Natural killer cell treated with Interleukin-12 subunit alpha and Interleukin-12 subunit beta and Interleukin-15 and Interleukin-18, amount 100 ng/mL, for 72 hours (primary cell): ENCODE measurements around the gene HOXA11. TPM values are rescaled to one million over a fixed set of nuclear protein-coding genes. Genes with fewer than 3 reads are reported as not detected.

ENCODE experiments used
- ATAC-seq, 2 donors: fragments of 150-1000 bp; cut with Tn5 transposase in 1 of 2; sonication (Bioruptor Pico), chemical (Tn5 transposase) in 1 of 2; 2 replicates each; pipeline ENCODE4 v1.10.0; 2021
- DNase-seq: peaks from one replicate; pipeline ENCODE4 v3.0.0; 2022; ENCODE audit warnings: low spot score
- H3K27ac Mint-ChIP-seq, 2 donors: 1 replicate in 1 of 2; 2 replicates in 1 of 2; pipeline ENCODE4 v1.8.0; 2022; ENCODE audit warnings: mixed read lengths in 2 of 2, mild to moderate bottlenecking in 1 of 2, moderate library complexity in 1 of 2
- H3K27me3 Mint-ChIP-seq, 2 donors: 1 replicate in 1 of 2; 2 replicates in 1 of 2; pipeline ENCODE4 v1.8.0; 2022; ENCODE audit warnings: mixed read lengths in 2 of 2
- H3K36me3 Mint-ChIP-seq: one replicate; pipeline ENCODE4 v1.8.0; 2022; ENCODE audit warnings: mixed read lengths
- H3K4me1 Mint-ChIP-seq, 2 donors: 1 replicate in 1 of 2; 2 replicates in 1 of 2; pipeline ENCODE4 v1.8.0; 2022; ENCODE audit warnings: low read depth in 2 of 2, mixed read lengths in 2 of 2, mild to moderate bottlenecking in 1 of 2
- H3K4me3 Mint-ChIP-seq: one replicate; pipeline ENCODE4 v1.8.0; 2022; ENCODE audit warnings: mixed read lengths
- H3K9me3 Mint-ChIP-seq: 2 replicates; pipeline ENCODE4 v1.8.0; 2022; ENCODE audit warnings: mixed read lengths
- total RNA-seq, 2 donors: library from RNA; stranded (reverse); gene quantifications; one replicate each; pipeline ENCODE4 v1.2.3, GENCODE V29; 2022

HOXA11 gene
- total RNA-seq, 2 donors from 2014 or later = 0.20 to 0.76 TPM

DNA sequence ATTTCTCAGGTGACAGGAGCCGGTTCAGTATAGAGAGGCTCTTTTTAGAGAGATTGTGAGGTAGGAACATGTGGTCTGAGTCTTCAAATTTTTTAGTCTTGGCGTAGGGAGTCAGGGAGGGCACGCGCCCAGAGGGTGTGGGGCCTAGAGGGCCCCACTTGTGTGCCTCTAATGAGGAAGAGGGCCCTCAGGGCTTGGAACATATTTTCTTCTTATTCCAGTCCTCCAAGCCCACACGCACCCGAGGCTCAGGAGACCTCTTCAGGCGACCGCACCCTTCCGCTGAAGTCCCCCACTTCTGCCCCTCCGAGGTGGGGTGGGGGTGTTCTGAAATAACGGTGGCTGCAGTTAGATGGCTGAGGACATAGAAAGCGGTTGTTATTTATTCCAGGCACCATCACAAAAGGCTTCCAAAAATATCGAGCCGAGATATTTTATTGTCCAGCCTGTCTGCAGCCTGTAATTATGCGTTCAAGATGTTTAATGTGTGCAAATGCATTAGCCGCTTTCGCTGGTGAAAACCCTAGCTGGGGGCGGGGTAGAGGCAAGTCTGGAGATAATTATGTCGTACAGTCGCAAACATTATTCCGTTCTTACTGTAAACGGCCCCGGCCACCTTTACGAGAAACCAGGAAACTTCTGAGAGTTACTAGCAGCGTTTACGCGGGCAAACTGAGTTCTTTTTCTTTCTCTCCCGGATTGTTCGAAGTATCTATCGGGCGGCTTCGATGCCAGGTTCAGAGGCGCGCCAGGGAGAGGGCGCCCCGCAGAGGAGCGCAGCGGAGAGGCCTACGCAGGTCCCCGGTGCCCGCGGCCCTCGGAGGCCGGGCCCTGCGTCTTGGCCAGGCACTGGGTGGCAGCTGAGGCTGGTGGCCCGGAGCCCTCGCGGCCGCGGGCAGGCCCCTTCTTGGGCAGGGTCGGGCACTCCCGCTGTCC lies 27.7 kb upstream of the HOXA11 start:
- Mint-ChIP-seq H3K27ac (no peak overlapping the region), H3K4me3 (no peak overlapping the region), H3K9me3 (no peaks in the 10 kb centered on the region), H3K4me1 (peaks cover 0 to 6% of the 10 kb centered on the region in 2 donors), H3K36me3 (no peaks in the 10 kb centered on the region), H3K27me3 (peaks cover 67 to 90% of the 10 kb centered on the region in 2 donors)
- DNase-seq = no peak
- no peak for ATAC-seq

DNA sequence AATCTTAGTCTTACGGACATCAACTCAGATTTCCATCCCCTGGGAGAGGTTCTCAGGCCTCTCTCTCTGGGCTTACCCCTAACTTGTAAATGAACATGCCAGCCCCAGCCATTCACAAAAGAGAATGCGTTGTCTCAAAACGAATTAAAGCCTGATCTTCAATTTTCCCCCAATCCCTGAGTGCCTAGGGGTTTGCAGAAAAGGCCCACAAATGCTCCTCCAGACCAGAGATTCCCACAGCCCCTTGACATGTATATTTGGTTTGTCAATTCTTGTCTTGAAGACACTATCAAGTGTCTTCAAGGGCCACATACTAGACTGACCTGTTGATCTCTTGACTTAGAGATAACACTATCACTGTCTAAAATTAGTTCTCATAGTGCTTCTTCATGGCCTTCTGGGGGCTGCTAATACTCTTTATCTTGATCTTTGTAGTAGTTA lies 26.8 kb upstream of the HOXA11 start:
- H3K27ac Mint-ChIP-seq = no peak overlapping the region
- H3K36me3 Mint-ChIP-seq = no peaks in the 10 kb centered on the region
- H3K27me3 Mint-ChIP-seq = peaks cover 68 to 90% of the 10 kb centered on the region in 2 donors
- DNase-seq = no peak
- H3K4me1 Mint-ChIP-seq = peaks cover 0 to 6% of the 10 kb centered on the region in 2 donors
- H3K9me3 Mint-ChIP-seq = no peaks in the 10 kb centered on the region
- no peak for ATAC-seq
- no peak overlapping the region for H3K4me3 Mint-ChIP-seq

DNA sequence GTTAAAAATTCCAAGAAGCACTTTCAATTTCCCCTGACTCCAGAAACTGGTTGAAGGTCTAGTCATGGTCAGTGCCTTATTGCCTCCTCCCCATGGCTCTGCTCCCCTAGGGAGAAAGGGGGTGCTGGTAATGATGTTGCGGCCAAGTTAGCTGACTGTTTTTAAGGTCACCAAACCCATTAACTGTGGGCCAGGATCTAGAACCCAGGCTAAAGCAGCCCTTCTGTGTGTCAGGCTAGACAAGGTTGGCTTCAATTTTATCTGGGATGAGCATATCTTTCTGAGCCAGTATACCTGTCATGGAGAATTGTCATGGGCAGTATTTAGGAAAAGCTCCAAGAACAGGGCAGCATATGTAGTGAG lies 26.0 kb upstream of the HOXA11 start:
- H3K4me1 Mint-ChIP-seq = peaks cover under 1 to 7% of the 10 kb centered on the region in 2 donors
- H3K4me3 Mint-ChIP-seq = no peak overlapping the region
- ATAC-seq (no peak), DNase-seq (no peak)
- H3K27me3 Mint-ChIP-seq = peaks cover 69 to 90% of the 10 kb centered on the region in 2 donors
- no peaks in the 10 kb centered on the region for H3K9me3 Mint-ChIP-seq
- no peaks in the 10 kb centered on the region for H3K36me3 Mint-ChIP-seq
- no peak overlapping the region for H3K27ac Mint-ChIP-seq

DNA sequence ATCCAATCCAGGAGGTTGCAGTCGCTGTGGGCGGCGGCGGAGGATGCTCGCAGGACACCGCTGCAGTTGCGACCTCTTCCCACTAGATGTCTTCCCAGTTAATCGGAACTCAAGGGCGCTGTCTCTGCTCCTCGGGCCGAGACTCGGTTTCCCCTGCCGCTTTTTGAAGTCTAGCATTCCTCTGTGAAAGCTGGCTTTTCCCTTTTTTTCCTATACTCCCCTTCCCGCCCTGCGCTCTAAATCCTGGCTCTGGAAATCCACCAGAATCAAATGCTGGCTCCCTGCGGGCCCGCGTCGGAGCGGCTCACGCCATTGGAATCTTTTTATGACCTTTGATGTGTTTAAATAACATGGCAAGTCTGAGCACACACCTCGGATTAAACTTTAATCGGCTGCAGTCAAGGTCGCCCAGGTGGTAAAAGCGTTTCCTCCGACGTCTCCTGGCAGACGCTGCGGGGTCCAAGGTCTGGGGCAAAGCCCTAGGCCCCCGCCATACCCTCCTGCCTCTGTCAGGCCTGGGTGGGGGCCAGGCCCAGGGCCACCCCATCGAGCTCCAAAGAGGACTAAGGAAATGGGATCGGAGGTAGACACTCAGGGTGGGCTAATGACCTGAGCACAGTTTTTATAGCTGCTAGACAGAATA lies 25.5 kb upstream of the HOXA11 start:
- peak; percentile 43 to 63 for ATAC-seq
- Mint-ChIP-seq H3K9me3 (no peaks in the 10 kb centered on the region), H3K27me3 (peaks cover 69 to 90% of the 10 kb centered on the region in 2 donors), H3K4me3 (peak overlapping the region; percentile 27), H3K4me1 (peaks cover 5 to 11% of the 10 kb centered on the region in 2 donors), H3K27ac (no peak overlapping the region), H3K36me3 (no peaks in the 10 kb centered on the region)
- DNase-seq = no peak

DNA sequence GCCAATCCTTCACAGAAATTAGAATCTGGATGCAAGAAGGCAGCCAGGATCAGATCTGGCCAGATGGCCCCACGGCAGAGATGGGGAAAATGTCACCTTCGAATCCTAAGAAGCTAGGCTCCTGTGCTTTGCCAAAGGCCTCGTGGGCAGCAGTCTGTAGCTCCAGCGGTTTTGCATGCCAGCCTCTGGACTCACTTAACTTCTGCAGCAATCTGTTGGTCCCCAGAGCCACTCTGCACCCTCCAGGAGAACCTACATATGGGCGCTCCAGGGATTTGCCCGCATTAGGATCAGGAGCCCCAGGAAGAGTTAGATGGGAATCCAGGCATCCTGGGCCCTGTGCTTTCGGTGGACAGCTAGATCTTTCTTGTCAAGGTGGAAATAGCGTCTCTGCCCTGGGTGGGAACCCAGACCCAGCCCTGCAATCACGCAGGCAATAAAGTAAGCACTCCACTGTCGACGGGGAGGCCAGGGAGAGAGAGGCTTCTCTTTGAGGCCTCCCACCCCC lies 25.0 kb upstream of the HOXA11 start:
- no peaks in the 10 kb centered on the region for H3K36me3 Mint-ChIP-seq
- H3K27me3 Mint-ChIP-seq = peaks cover 69 to 90% of the 10 kb centered on the region in 2 donors
- no peaks in the 10 kb centered on the region for H3K9me3 Mint-ChIP-seq
- ATAC-seq (no peak), DNase-seq (no peak)
- H3K27ac Mint-ChIP-seq = no peak overlapping the region
- peaks cover 5 to 15% of the 10 kb centered on the region in 2 donors for H3K4me1 Mint-ChIP-seq
- peak overlapping the region; percentile 27 for H3K4me3 Mint-ChIP-seq

DNA sequence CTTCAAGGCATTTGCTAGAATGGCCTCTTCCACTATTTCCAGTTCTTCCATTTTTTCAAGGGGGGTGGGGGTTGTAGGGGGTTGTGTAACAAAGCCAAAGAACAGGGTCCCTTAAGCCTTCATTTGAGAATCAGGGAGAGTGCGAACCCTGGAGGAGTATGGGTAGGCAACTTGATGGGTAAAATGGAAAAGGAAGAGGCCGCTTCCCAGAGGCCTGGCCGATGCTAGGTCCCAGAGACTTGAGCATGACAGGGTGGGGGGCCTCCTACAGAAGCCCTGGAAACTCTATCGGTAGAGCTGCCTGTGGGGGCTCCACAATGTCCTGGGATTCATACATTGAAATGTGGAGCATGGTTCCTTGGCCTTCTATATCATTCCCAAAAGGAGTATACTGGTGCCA lies 24.0 kb upstream of the HOXA11 start:
- no peak overlapping the region for H3K4me3 Mint-ChIP-seq
- no peaks in the 10 kb centered on the region for H3K9me3 Mint-ChIP-seq
- no peak overlapping the region for H3K27ac Mint-ChIP-seq
- ATAC-seq = no peak
- no peaks in the 10 kb centered on the region for H3K36me3 Mint-ChIP-seq
- DNase-seq = no peak
- peaks cover 71 to 88% of the 10 kb centered on the region in 2 donors for H3K27me3 Mint-ChIP-seq
- H3K4me1 Mint-ChIP-seq = peaks cover 5 to 21% of the 10 kb centered on the region in 2 donors

DNA sequence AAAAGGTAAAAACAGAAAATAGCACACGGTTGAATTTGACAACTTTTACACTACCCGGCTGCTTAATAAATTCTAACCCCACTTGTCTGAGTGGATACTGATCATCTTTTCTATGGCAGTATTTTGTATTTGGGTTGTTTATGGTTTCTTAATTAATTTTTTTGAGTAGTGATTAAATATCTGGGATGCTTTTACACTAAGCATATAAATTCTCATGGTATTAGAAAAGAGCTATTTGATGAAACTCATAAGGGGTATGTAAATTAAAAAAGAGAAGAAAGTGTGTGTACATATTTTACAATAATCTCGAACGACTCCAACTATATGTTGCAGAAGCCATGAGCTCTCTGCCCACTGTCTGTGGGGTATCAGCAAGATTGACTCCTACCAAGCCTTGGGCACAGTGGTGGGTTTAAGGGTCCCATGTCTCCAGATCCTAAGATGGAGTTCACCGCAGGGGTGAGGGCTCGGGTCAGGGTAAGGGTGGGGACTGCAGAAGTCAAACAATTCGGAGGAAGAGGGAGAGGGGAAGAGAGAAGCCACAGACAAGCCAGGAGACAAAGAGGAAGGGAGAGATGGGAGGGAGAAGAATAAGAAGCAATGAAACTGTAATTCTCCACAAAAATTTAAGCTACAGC lies 22.4 kb upstream of the HOXA11 start:
- ATAC-seq = no peak

DNA sequence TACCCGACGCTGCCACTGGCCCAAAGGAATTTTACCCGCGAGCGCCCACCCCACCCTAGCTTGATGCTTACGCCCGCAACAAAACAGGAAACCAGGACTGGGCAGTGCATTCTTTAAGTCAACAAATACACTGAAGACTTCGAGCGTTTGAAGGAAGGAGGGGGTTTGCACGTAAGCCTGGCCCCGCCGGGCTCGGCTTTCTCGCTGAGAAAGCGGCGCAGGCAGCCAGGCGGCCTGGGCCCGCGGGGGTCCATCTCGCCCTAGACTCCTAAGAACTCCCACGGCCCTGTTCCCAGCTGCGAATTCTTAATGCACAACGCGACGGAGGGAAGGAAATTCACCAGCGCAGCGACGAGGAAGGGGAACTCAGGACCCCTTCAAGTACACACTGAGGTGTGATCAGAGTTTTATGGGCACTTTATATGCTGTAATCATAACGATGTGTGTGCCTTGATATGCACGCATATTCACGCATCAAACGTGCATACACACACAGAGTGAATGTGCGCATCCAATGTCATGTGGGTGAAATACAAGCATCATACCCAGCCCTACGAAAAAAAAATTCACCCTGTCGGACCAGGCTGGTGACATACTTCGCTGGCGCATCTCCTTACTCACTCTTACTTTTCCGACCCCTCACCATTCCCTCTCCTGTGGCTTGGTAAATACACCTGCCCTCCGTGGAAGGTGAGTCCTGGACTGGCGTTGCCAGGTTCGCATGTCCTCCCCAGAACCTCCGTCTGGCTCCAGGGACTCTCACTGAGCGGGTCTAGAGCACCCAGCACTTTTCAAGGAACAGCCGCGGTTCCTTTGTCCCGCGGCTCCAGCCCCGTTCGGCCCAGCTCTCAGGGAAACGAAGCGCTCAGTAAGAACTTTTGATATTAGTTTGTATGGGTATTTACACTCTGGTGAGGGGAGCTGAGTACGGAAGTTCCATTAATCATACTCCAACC lies 20.6 kb upstream of the HOXA11 start:
- ATAC-seq (no peak), DNase-seq (no peak)
- Mint-ChIP-seq H3K27ac (no peak overlapping the region), H3K4me1 (peaks cover 17 to 34% of the 10 kb centered on the region in 2 donors), H3K36me3 (no peaks in the 10 kb centered on the region), H3K4me3 (peak overlapping the region; percentile 42), H3K9me3 (no peaks in the 10 kb centered on the region), H3K27me3 (peaks cover 81 to 92% of the 10 kb centered on the region in 2 donors)

More for the DNA sequence above, 22.4 kb upstream of the HOXA11 start:
- Mint-ChIP-seq H3K9me3 (no peaks in the 10 kb centered on the region), H3K27me3 (peaks cover 78 to 91% of the 10 kb centered on the region in 2 donors), H3K36me3 (no peaks in the 10 kb centered on the region), H3K4me1 (peaks cover 5 to 19% of the 10 kb centered on the region in 2 donors), H3K4me3 (no peak overlapping the region), H3K27ac (no peak overlapping the region)
- DNase-seq = no peak

DNA sequence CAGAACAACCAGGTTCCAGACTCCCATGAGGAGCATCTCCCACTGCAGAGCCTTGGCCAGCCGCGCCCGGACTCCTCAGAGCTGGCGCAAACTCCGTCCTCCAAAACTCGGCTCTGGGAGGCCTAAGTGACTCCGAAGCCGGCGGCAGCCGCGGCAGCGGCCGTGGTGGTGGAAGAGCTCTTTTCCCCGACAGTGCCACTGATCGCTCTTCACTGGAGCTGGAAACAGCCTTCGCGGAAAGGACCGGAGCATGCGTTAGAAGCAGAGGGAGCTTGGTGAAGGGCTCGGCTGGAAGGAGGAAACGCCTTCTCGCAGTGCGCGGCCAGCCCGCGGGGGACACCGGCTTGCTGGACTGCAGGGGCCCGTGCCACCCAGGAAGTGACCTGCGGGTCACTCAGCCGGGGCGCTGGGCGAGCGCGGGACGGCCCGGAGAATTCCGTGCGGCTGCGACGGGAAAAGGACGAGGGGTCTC lies 19.9 kb upstream of the HOXA11 start:
- ATAC-seq (no peak), DNase-seq (no peak)
- H3K4me3 Mint-ChIP-seq = peak overlapping the region; percentile 42
- no peak overlapping the region for H3K27ac Mint-ChIP-seq
- H3K9me3 Mint-ChIP-seq = no peaks in the 10 kb centered on the region
- H3K27me3 Mint-ChIP-seq = peaks cover 79 to 91% of the 10 kb centered on the region in 2 donors
- peaks cover 19 to 37% of the 10 kb centered on the region in 2 donors for H3K4me1 Mint-ChIP-seq
- no peaks in the 10 kb centered on the region for H3K36me3 Mint-ChIP-seq

DNA sequence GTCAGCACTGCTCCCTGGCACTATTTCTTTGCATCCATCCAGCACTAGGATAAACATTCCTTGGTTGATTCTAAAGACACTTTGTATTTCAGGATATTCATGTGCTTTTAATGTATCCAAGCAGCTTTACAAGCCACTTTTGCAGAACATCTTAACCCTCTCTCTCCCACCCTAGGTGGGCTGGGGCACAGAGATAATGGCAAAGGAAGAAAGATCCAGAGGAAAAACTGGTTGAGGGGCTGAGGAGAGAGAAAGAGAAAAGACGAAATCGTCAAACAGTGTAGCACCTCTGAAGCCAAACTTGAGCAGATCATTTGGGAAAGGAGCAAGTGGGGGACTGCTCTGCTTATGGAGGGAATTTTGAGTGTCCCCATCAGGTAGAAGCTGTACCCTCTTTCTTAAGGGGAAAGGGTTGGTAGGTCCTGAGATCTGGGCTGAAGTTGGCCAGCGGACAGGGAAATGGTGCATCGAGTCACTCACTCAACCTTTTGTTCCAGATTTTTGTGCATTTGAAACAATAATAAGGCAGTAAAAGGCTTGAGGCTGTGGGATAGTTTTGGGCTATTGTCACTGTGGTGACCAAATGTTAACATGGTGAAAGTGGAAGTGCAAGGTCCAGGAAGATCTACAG lies 19.0 kb upstream of the HOXA11 start:
- Mint-ChIP-seq H3K36me3 (no peaks in the 10 kb centered on the region), H3K27me3 (peaks cover 74 to 85% of the 10 kb centered on the region in 2 donors), H3K4me1 (peaks cover 19 to 37% of the 10 kb centered on the region in 2 donors), H3K9me3 (no peaks in the 10 kb centered on the region), H3K4me3 (peak overlapping the region; percentile 8), H3K27ac (no peak overlapping the region)
- DNase-seq = no peak
- no peak for ATAC-seq

DNA sequence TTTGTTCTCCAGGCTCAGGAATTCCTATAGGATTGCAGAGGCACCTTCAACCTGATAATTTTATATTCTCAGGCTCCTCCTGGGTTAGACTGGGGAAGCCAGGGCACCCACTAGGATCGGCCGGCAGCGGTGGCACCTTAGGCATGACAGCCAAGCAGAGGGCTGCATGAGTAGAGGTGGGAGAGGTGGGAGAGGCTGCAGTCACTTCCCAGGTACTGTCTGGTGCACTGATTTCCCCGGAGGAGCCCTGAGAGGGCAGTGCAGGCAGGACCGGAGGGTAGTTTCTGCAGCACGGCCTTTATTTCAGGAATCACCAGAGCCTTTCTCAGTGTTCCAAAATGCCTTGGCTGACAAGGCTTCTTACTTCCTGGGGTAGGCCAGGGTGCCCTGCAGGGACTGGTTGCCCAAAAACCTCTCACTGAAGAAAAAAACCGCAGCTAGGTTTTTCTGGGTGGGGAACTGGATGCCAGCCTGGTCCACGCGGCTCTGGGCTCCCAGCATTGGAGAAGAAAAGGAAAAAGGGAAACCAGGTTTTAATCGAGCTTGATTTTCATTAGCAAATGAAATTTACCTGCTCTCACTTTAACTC lies 18.4 kb upstream of the HOXA11 start:
- H3K9me3 Mint-ChIP-seq = no peaks in the 10 kb centered on the region
- peaks cover 19 to 40% of the 10 kb centered on the region in 2 donors for H3K4me1 Mint-ChIP-seq
- ATAC-seq (no peak), DNase-seq (no peak)
- no peaks in the 10 kb centered on the region for H3K36me3 Mint-ChIP-seq
- no peak overlapping the region for H3K27ac Mint-ChIP-seq
- H3K27me3 Mint-ChIP-seq = peaks cover 72 to 84% of the 10 kb centered on the region in 2 donors
- no peak overlapping the region for H3K4me3 Mint-ChIP-seq

DNA sequence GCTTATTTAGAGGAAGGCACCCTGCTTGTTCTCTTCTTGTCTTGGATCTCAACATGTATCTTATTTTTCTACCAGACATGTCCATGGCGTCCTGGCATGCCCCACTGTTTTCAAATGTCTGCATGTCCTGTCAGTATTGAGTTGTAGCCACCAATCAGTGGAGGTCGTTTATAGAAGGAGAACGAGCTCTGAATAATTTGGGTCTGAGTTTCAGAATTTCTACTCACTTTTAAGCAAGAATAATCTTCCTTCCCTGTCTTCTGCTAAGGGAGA lies 17.8 kb upstream of the HOXA11 start:
- peaks cover 25 to 44% of the 10 kb centered on the region in 2 donors for H3K4me1 Mint-ChIP-seq
- H3K27ac Mint-ChIP-seq = no peak overlapping the region
- no peaks in the 10 kb centered on the region for H3K9me3 Mint-ChIP-seq
- H3K4me3 Mint-ChIP-seq = no peak overlapping the region
- DNase-seq (no peak), ATAC-seq (no peak)
- H3K27me3 Mint-ChIP-seq = peaks cover 75 to 84% of the 10 kb centered on the region in 2 donors
- no peaks in the 10 kb centered on the region for H3K36me3 Mint-ChIP-seq
